Upper lobe of left lung (tissue), 4 donors: ENCODE measurements around the gene ANKS3.

Experiments
- CTCF ChIP-seq, 6 experiments: fragments of 450-650 bp in 4 of 6; fragments of 200-600 bp in 2 of 6; sonication (generic) in 2 of 6; IDR thresholded peaks; one replicate each; pipeline ENCODE4 v1.5.1; 2016 to 2019; ENCODE audit warnings: antibody characterized with exemption in 6 of 6
- POLR2A ChIP-seq, 4 donors: fragments of 450-650 bp; IDR thresholded peaks; one replicate each; pipeline ENCODE4 v1.5.1; 2016 to 2017; ENCODE audit warnings: antibody characterized with exemption in 4 of 4, mild to moderate bottlenecking in 2 of 4
- POLR2AphosphoS5 ChIP-seq, 2 donors: sonication (generic); formaldehyde crosslinking; IDR thresholded peaks; one replicate each; pipeline ENCODE4 v1.5.1; 2017; ENCODE audit warnings: antibody characterized with exemption in 2 of 2

- TF ChIP-seq CTCF (IDR thresholded peaks at IDR 0.05) (no peak), POLR2AphosphoS5 (IDR thresholded peaks at IDR 0.05) (no peak), POLR2A (IDR thresholded peaks at IDR 0.05) (no peak)
Measured at GRCh38 chr16:4700380-4700996, 33.6 kb downstream of the ANKS3 start.
